Endodermal cell (in vitro differentiated cells): ENCODE results near the gene C3orf20. TPM values are rescaled to one million over a fixed set of nuclear protein-coding genes. Genes with fewer than 3 reads are reported as not detected.

Experiments used
- DNase-seq: peaks from one replicate; pipeline ENCODE4 v3.0.0-alpha.2; 2017
- H3K27ac ChIP-seq: 2 replicates; pipeline ENCODE4 v1.5.1; 2013; ENCODE audit warnings: mild to moderate bottlenecking, low read depth, low read length, moderate library complexity
- H3K27me3 ChIP-seq: 2 replicates; pipeline ENCODE4 v1.6.1; 2013; ENCODE audit warnings: mild to moderate bottlenecking, low read length, moderate library complexity; ENCODE audit not compliant: insufficient read depth, control insufficient read depth, poor library complexity, severe bottlenecking
- H3K36me3 ChIP-seq: 2 replicates; pipeline ENCODE4 v1.7.0; 2013; ENCODE audit warnings: mild to moderate bottlenecking, low read length, moderate library complexity; ENCODE audit not compliant: control insufficient read depth, insufficient read depth
- H3K4me1 ChIP-seq: one replicate; pipeline ENCODE4 v1.7.0; 2013; ENCODE audit warnings: low read length; ENCODE audit not compliant: control insufficient read depth, insufficient read depth
- H3K4me3 ChIP-seq: 2 replicates; pipeline ENCODE4 v1.5.1; 2013; ENCODE audit warnings: mild to moderate bottlenecking, low read length, moderate library complexity
- H3K9ac ChIP-seq: 2 replicates; pipeline ENCODE4 v1.6.1; 2013; ENCODE audit warnings: mild to moderate bottlenecking, low read length, moderate library complexity; ENCODE audit not compliant: poor library complexity, severe bottlenecking; ENCODE audit errors: extremely low read depth
- H3K9me3 ChIP-seq: 2 replicates; pipeline ENCODE4 v1.6.1; 2013; ENCODE audit warnings: mild to moderate bottlenecking, low read length, moderate library complexity; ENCODE audit not compliant: control insufficient read depth
- H3K27ac Mint-ChIP-seq: 2 replicates; pipeline ENCODE4 v1.8.0; 2020; ENCODE audit warnings: mixed read lengths
- H3K27me3 Mint-ChIP-seq: 2 replicates; pipeline ENCODE4 v1.8.0; 2021; ENCODE audit warnings: mild to moderate bottlenecking, mixed read lengths; ENCODE audit not compliant: insufficient read depth
- H3K36me3 Mint-ChIP-seq: 2 replicates; pipeline ENCODE4 v1.8.0; 2020; ENCODE audit warnings: low read depth, mixed read lengths
- H3K4me1 Mint-ChIP-seq: 2 replicates; pipeline ENCODE4 v1.8.0; 2020; ENCODE audit warnings: mixed read lengths
- H3K4me3 Mint-ChIP-seq: 2 replicates; pipeline ENCODE4 v1.8.0; 2020; ENCODE audit warnings: mild to moderate bottlenecking, moderate library complexity, mixed read lengths
- H3K9me3 Mint-ChIP-seq: 2 replicates; pipeline ENCODE4 v1.8.0; 2020; ENCODE audit warnings: mild to moderate bottlenecking, mixed read lengths
- WGBS, 2 experiments: methylation state at CpG; one replicate each; pipeline versions ENCODE4 v1.1.5 to v1.1.7; 2013; ENCODE audit warnings: missing lambda C conversion rate in 2 of 2, mixed read lengths in 1 of 2; ENCODE audit not compliant: insufficient coverage in 1 of 2, insufficient read length in 1 of 2; 5-methylcytosine and 5-hydroxymethylcytosine counted together
- total RNA-seq, 2 donors: library from RNA; stranded (reverse); fragmentation: NEBNext Ultra II Directional in 1 of 2; extraction: Animal tissue kit (Norgen Biotek cat#: 25700) in 1 of 2; gene quantifications; 2 replicates in 1 of 2; 3 replicates in 1 of 2; pipeline ENCODE4 v1.2.1, GENCODE V29; 2021
- TF ChIP-seq, protein P1 (sequence below): fragments of 200-600 bp; sonication (generic); conservative IDR thresholded peaks from 2 replicates; pipeline ENCODE4 v1.5.0; 2021; ENCODE audit warnings: antibody characterized with exemption, mild to moderate bottlenecking

The C3orf20 gene
- total RNA-seq, 2 donors from 2014 or later: not detected

DNA sequence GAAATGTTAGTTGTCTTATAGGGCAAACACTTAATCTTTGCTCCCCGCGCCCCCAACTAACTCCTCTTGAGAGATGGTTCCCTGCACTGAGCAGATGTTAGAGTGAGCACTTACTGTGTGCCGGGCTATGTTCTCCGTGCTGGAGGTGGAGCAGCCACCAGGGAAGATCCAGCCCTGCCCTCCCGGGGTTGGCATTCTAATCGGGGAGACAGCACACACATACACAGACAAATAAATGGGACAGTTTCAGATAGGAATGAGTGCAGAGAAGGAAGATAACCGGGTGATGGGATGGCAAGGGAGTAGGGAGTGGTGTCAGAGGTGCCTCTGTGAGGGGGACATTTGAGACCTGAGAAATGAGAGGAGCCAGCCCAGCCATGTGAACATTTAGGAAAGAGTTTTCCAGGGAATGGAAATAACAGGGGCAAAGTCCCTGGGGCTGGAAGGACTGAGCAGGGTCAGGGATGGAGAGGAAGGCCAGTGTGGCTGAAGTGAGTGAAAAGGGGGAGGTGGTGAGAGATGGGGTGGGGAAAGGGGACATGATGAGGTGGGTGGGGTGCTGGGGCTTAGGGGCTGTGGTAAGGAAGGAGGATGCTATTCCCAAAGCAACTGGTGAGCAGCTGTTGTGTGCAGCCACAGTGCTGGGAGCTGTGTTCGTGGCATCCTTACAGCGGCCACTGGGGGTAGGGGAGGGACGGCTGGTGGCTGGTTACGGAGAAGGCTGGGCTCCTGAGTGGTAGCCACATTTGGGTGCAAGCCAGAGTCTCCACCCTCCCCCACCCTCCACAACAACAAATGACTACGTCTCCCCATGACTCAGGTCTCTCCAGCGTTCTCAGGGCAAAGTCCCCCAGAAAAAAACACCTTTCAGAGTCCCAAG is 128.4 kb downstream of the C3orf20 start:
- Mint-ChIP-seq H3K4me3 (no peak overlapping the region), H3K36me3 (no peaks in the 10 kb centered on the region), H3K27me3 (peaks cover 18% of the 10 kb centered on the region), H3K9me3 (peaks cover 4% of the 10 kb centered on the region), H3K4me1 (peaks cover 16% of the 10 kb centered on the region), H3K27ac (no peak overlapping the region)
- TF ChIP-seq, protein P1, sequence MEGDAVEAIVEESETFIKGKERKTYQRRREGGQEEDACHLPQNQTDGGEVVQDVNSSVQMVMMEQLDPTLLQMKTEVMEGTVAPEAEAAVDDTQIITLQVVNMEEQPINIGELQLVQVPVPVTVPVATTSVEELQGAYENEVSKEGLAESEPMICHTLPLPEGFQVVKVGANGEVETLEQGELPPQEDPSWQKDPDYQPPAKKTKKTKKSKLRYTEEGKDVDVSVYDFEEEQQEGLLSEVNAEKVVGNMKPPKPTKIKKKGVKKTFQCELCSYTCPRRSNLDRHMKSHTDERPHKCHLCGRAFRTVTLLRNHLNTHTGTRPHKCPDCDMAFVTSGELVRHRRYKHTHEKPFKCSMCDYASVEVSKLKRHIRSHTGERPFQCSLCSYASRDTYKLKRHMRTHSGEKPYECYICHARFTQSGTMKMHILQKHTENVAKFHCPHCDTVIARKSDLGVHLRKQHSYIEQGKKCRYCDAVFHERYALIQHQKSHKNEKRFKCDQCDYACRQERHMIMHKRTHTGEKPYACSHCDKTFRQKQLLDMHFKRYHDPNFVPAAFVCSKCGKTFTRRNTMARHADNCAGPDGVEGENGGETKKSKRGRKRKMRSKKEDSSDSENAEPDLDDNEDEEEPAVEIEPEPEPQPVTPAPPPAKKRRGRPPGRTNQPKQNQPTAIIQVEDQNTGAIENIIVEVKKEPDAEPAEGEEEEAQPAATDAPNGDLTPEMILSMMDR: peak; percentile 46
- DNase-seq: peak; percentile 69
- Histone ChIP-seq H3K9me3 (no peaks in the 10 kb centered on the region), H3K27ac (no peak overlapping the region), H3K9ac (no peak overlapping the region), H3K4me1 (no peaks in the 10 kb centered on the region), H3K4me3 (no peak overlapping the region), H3K36me3 (no peaks in the 10 kb centered on the region), H3K27me3 (peaks cover 4% of the 10 kb centered on the region)
- 87 to 97% methylated on average over 3 to 13 of the region's 13 CpGs for WGBS, 2 experiments

DNA sequence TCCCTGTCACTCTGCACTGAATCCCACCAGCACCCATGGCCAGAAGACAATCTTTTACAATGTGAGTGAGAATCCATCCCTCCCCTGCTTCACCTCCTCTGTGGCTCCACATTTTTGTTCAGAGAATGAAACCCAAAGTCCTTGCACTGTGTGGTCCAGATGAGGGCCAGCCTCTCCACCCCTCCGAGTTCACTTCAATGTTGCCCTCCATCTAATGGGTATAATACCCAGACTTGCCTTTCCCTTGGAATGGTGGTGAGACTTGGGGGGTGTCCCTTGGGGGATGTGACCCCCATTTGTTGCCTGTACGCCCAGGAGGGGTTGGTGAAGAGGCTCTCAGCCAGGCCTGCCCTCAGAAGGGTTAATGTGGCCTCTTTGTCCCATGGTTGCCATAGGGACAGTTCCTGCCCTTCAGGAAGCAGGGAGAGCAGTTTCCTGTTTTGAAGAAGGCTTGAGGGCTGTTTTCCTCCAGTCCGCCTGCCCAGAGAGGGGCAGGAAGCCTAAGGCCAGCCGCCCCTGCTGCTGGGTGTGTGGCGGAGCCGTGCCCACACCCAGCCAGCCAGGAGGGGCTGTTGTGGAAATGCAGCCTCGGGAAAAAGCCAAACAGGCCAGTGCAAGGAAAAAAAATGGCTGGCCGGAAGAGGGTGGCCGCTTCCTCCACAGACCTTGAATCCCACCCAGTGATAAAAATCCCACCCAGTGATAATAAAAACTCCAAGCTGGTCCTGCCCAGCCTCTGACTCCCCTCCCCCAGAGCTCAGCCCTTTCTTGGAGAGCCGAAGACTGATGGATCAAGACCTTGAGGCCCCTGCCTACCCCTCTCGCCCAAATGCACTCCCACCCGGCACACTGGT is 129.3 kb downstream of the C3orf20 start:
- TF ChIP-seq, protein P1: no peak
- Histone ChIP-seq H3K4me3 (no peak overlapping the region), H3K9me3 (no peaks in the 10 kb centered on the region), H3K9ac (no peak overlapping the region), H3K27me3 (peaks cover 12% of the 10 kb centered on the region), H3K36me3 (no peaks in the 10 kb centered on the region), H3K4me1 (no peaks in the 10 kb centered on the region), H3K27ac (no peak overlapping the region)
- peaks cover 16% of the 10 kb centered on the region for H3K4me1 Mint-ChIP-seq
- H3K4me3 Mint-ChIP-seq: no peak overlapping the region
- no peak overlapping the region for H3K27ac Mint-ChIP-seq
- DNase-seq: no peak
- no peaks in the 10 kb centered on the region for H3K36me3 Mint-ChIP-seq
- H3K9me3 Mint-ChIP-seq: peaks cover 3% of the 10 kb centered on the region
- H3K27me3 Mint-ChIP-seq: peaks cover 26% of the 10 kb centered on the region
- 86 to 100% methylated on average over 2 to 12 of the region's 12 CpGs for WGBS, 2 experiments

DNA sequence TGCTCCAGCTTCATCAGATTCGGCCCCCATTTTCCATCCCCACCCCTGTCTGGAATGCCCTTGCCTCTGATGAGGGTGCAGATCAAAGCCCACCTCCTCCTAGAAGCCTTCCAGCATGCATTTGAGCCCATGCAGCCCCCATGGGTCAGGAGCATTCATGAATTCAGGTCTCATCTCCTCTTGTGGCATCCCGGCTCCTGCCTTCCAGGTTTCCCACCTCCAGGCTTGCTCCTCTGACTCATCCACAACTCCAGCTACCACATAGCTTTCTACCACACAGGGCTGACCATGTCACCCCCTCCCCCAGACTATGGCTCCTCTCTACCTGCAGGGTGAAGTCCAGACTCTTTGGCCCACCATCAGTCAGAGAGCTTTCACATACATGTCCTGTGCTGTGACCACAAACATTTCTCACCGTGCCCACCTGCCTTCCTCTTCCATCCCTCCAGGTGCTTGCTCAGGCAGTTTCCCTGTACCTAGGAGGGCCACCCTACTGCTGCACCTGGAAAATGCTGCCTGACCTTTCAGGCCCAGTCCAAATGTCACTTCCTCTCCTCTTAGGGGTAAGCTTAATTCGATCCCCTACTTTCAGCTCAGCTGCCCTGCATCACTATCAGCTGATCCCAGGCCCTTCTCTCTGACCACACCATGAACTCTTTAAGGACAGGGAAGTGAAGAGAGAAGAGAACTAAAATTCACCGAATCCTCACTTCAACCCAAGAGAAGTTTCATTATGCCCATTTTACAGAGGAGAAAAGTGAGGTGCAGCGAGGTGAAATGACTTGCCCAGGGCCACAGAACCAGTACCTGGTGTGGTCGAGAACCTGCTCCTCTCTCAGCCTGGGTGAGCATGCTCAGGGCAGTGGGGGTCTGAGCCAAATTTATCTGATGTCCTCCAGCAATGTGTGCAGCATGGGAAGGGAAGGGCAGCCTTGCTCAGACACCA is 130.2 kb downstream of the C3orf20 start:
- Histone ChIP-seq H3K4me1 (no peaks in the 10 kb centered on the region), H3K4me3 (no peak overlapping the region), H3K27me3 (peaks cover 21% of the 10 kb centered on the region), H3K36me3 (no peaks in the 10 kb centered on the region), H3K9ac (no peak overlapping the region), H3K9me3 (no peaks in the 10 kb centered on the region), H3K27ac (no peak overlapping the region)
- Mint-ChIP-seq H3K9me3 (no peaks in the 10 kb centered on the region), H3K27me3 (peaks cover 35% of the 10 kb centered on the region), H3K36me3 (no peaks in the 10 kb centered on the region), H3K27ac (no peak overlapping the region), H3K4me3 (no peak overlapping the region), H3K4me1 (peaks cover 16% of the 10 kb centered on the region)
- 77 to 84% methylated on average over 4 to 7 of the region's 7 CpGs for WGBS, 2 experiments
- TF ChIP-seq, protein P1: no peak
- DNase-seq: peak; percentile 62
